Fibroblast of skin of right biceps (primary cell): ENCODE measurements around the gene DBP.
"Not testable (repeated sequence)": the region's sequence is repeated elsewhere in the genome, so short reads cannot be mapped to it uniquely, and the experiment has no call there.

ENCODE experiments used
- DNase-seq: peaks from one replicate; pipeline ENCODE4 v3.0.0-alpha.2; 2013

Gene DBP

GRCh38 chr19:48636859-48637448 lies at the start of gene DBP:
Gene DBP (minus strand): TSS chr19:48637379. CDS start chr19:48636994, 385 bp downstream.
- no peak for DNase-seq

- not testable (repeated sequence) for DNase-seq
These were observed 49.5 kb upstream of the DBP start for GRCh38 chr19:48686637-48687036.

- DNase-seq, result no peak
These were observed 48.9 kb upstream of the DBP start for GRCh38 chr19:48686088-48686487.

GRCh38 chr19:48685583-48685982 lies 48.4 kb upstream of the DBP start:
- DNase-seq, result no peak

GRCh38 chr19:48683349-48683748 lies 46.2 kb upstream of the DBP start:
- peak; percentile 52 for DNase-seq

GRCh38 chr19:48681127-48681470 lies 43.9 kb upstream of the DBP start:
- DNase-seq, result peak; percentile 36

- no peak for DNase-seq
These were observed 43.4 kb upstream of the DBP start for GRCh38 chr19:48680436-48681126.

- not testable (repeated sequence) for DNase-seq
These were observed 42.8 kb upstream of the DBP start for GRCh38 chr19:48680006-48680405.

GRCh38 chr19:48678201-48678600 lies 41.0 kb upstream of the DBP start:
- no peak for DNase-seq

- DNase-seq, result no peak
These were observed 39.7 kb upstream of the DBP start for GRCh38 chr19:48676887-48677286.

- DNase-seq, result no peak
These were observed 39.3 kb upstream of the DBP start for GRCh38 chr19:48676487-48676886.

- peak; percentile 78 for DNase-seq
These were observed 38.0 kb upstream of the DBP start for GRCh38 chr19:48674921-48675824.

GRCh38 chr19:48674216-48674809 lies 37.1 kb upstream of the DBP start:
- DNase-seq, result no peak

GRCh38 chr19:48673436-48674100 lies 36.4 kb upstream of the DBP start:
- no peak for DNase-seq

- no peak for DNase-seq
These were observed 35.8 kb upstream of the DBP start, which contains the start of gene NTN5 for GRCh38 chr19:48672994-48673393. Gene NTN5 (minus strand): TSS chr19:48673017. CDS start chr19:48670986, 2,031 bp downstream.

- DNase-seq, result no peak
These were observed 34.3 kb upstream of the DBP start for GRCh38 chr19:48671446-48671995.

- no peak for DNase-seq
These were observed 33.7 kb upstream of the DBP start for GRCh38 chr19:48670699-48671445.

- DNase-seq, result no peak
These were observed 32.9 kb upstream of the DBP start for GRCh38 chr19:48669903-48670668.

GRCh38 chr19:48668761-48669160 lies 31.6 kb upstream of the DBP start:
- no peak for DNase-seq

GRCh38 chr19:48668332-48668731 lies 31.2 kb upstream of the DBP start:
- DNase-seq, result no peak

GRCh38 chr19:48665786-48666185 lies 28.6 kb upstream of the DBP start:
- DNase-seq, result no peak
